Gastroesophageal sphincter (tissue), 4 donors: ENCODE measurements around the gene CDC42BPA. TPM values are rescaled to one million over a fixed set of nuclear protein-coding genes. Genes with fewer than 3 reads are reported as not detected.

Experiments
- ATAC-seq: fragments of 150-250 bp; one replicate; pipeline ENCODE4 v1.9.1; 2016; ENCODE audit warnings: mild to moderate bottlenecking, moderate library complexity
- H3K27ac ChIP-seq, 4 donors: fragments of 200-600 bp; sonication (generic) in 3 of 4; 1 replicate in 3 of 4; 2 replicates in 1 of 4; pipeline ENCODE4 v1.5.1; 2016 to 2019
- H3K27me3 ChIP-seq: fragments of 200-600 bp; sonication (generic); one replicate; pipeline ENCODE4 v1.5.1; 2019
- H3K36me3 ChIP-seq, 2 donors: fragments of 200-600 bp; sonication (generic); one replicate each; pipeline ENCODE4 v1.5.1; 2019; ENCODE audit warnings: control low read depth in 1 of 2
- H3K4me1 ChIP-seq, 3 donors: fragments of 200-600 bp; sonication (generic); 1 replicate in 2 of 3; 2 replicates in 1 of 3; pipeline ENCODE4 v1.5.1; 2016 to 2019; ENCODE audit warnings: control low read depth in 2 of 3
- H3K4me3 ChIP-seq, 2 donors: fragments of 200-600 bp; sonication (generic); one replicate each; pipeline ENCODE4 v1.5.1; 2019; ENCODE audit warnings: mild to moderate bottlenecking in 1 of 2, moderate library complexity in 1 of 2
- H3K9me3 ChIP-seq, 3 donors: fragments of 200-600 bp; sonication (generic); one replicate each; pipeline ENCODE4 v1.5.1; 2017 to 2019; ENCODE audit warnings: control low read depth in 2 of 3
- CTCF ChIP-seq, 4 experiments: fragments of 200-600 bp in 2 of 4; fragments of 450-650 bp in 2 of 4; sonication (generic) in 1 of 4; IDR thresholded peaks; one replicate each; pipeline ENCODE4 v1.5.1; 2017 to 2019; ENCODE audit warnings: antibody characterized with exemption in 4 of 4, mild to moderate bottlenecking in 2 of 4, moderate library complexity in 2 of 4
- EP300 ChIP-seq: sonication (generic); formaldehyde crosslinking; IDR thresholded peaks from one replicate; pipeline ENCODE4 v1.6.1; 2017; ENCODE audit warnings: antibody characterized with exemption, mild to moderate bottlenecking
- POLR2A ChIP-seq, 2 donors: fragments of 450-650 bp; IDR thresholded peaks; one replicate each; pipeline ENCODE4 v1.6.1; 2017; ENCODE audit warnings: antibody characterized with exemption in 2 of 2, mild to moderate bottlenecking in 2 of 2, moderate library complexity in 1 of 2
- POLR2AphosphoS5 ChIP-seq: sonication (generic); formaldehyde crosslinking; IDR thresholded peaks from one replicate; pipeline ENCODE4 v1.6.1; 2017; ENCODE audit warnings: antibody characterized with exemption
- WGBS, 2 donors: methylation state at CpG; one replicate each; pipeline ENCODE4 v1.1.5; 2018; ENCODE audit warnings: low coverage in 1 of 2; 5-methylcytosine and 5-hydroxymethylcytosine counted together
- total RNA-seq, 4 donors: library from RNA; depleted of rRNA; stranded (reverse); fragments of >200 nt; gene quantifications; one replicate each; pipeline ENCODE4 v1.1.0, GENCODE V29; 2016

CDC42BPA gene
- total RNA-seq, 4 donors from 2014 or later = 60.7 to 92.1 (median 74.1) TPM

- no peaks in the 10 kb centered on the region for H3K27me3 ChIP-seq
- H3K9me3 ChIP-seq = no peaks in the 10 kb centered on the region
- WGBS, 2 donors = 90 to 100% methylated on average over 1 to 4 of the region's 13 CpGs
- no peak overlapping the region for H3K27ac ChIP-seq
- peaks cover 0 to 38% (median 0%) of the 10 kb centered on the region in 3 donors for H3K4me1 ChIP-seq
- TF ChIP-seq POLR2AphosphoS5 (no peak), POLR2A (IDR thresholded peaks at IDR 0.05) (no peak), CTCF (IDR thresholded peaks at IDR 0.05) (no peak), EP300 (no peak)
- peaks cover 0 to 45% of the 10 kb centered on the region in 2 donors for H3K36me3 ChIP-seq
- ATAC-seq = no peak
- no peak overlapping the region for H3K4me3 ChIP-seq
Measured at GRCh38 chr1:226960944-226961765, 357.1 kb downstream of the CDC42BPA start.

GRCh38 chr1:226960256-226960655, 358.0 kb downstream of the CDC42BPA start:
- WGBS, 2 donors = 40 to 64% methylated on average over 1 to 3 of the region's 5 CpGs
- peak; percentile 29 for ATAC-seq
- Histone ChIP-seq H3K4me3 (no peak overlapping the region), H3K27me3 (no peaks in the 10 kb centered on the region), H3K9me3 (no peaks in the 10 kb centered on the region), H3K36me3 (peaks cover 0 to 36% of the 10 kb centered on the region in 2 donors), H3K27ac (no peak overlapping the region), H3K4me1 (peaks cover 0 to 38% (median 0%) of the 10 kb centered on the region in 3 donors)
- no peak for TF ChIP-seq POLR2A (IDR thresholded peaks at IDR 0.05)
- TF ChIP-seq EP300 = no peak
- TF ChIP-seq CTCF (IDR thresholded peaks at IDR 0.05) = no peak
- TF ChIP-seq POLR2AphosphoS5 = no peak

- Histone ChIP-seq H3K9me3 (no peaks in the 10 kb centered on the region), H3K4me1 (peaks cover 0 to 42% (median 0%) of the 10 kb centered on the region in 3 donors), H3K4me3 (no peak overlapping the region), H3K36me3 (peaks cover 0 to 20% of the 10 kb centered on the region in 2 donors), H3K27me3 (no peaks in the 10 kb centered on the region), H3K27ac (no peak overlapping the region)
- ATAC-seq = no peak
- WGBS, 2 donors = 67 to 93% methylated on average over 1 to 3 of the region's 13 CpGs
- TF ChIP-seq CTCF (IDR thresholded peaks at IDR 0.05) = no peak
Measured at GRCh38 chr1:226958300-226958699, 360.0 kb downstream of the CDC42BPA start.

GRCh38 chr1:226957714-226958113, 360.6 kb downstream of the CDC42BPA start:
- Histone ChIP-seq H3K27me3 (no peaks in the 10 kb centered on the region), H3K9me3 (no peaks in the 10 kb centered on the region), H3K4me3 (no peak overlapping the region), H3K4me1 (peaks cover 0 to 42% (median 2%) of the 10 kb centered on the region in 3 donors), H3K27ac (no peak overlapping the region), H3K36me3 (peaks cover 0 to 14% of the 10 kb centered on the region in 2 donors)
- 88 to 89% methylated on average over 6 to 8 of the region's 11 CpGs for WGBS, 2 donors
- ATAC-seq = no peak
- TF ChIP-seq POLR2A (IDR thresholded peaks at IDR 0.05) = no peak
- TF ChIP-seq CTCF (IDR thresholded peaks at IDR 0.05) = no peak
- TF ChIP-seq EP300 = no peak
- TF ChIP-seq POLR2AphosphoS5 = no peak
